Subcutaneous abdominal adipose tissue (tissue), 5 donors: ENCODE data around the gene SCUBE3.
A peak's percentile ranks its signal among the peaks of the same experiment; 100 is the strongest.

Experiments
- H3K27ac ChIP-seq: one replicate; pipeline ENCODE4 v1.7.0; 2013; ENCODE audit warnings: low read depth, mild to moderate bottlenecking, inconsistent platforms, low read length, moderate library complexity
- H3K27me3 ChIP-seq, 5 donors: one replicate each; pipeline ENCODE4 v1.7.0; 2013; ENCODE audit warnings: low read length in 5 of 5, inconsistent platforms in 1 of 5; ENCODE audit not compliant: control insufficient read depth in 5 of 5, insufficient read depth in 4 of 5
- H3K36me3 ChIP-seq, 5 donors: one replicate each; pipeline ENCODE4 v1.7.0; 2013; ENCODE audit warnings: low read length in 5 of 5; ENCODE audit not compliant: control insufficient read depth in 5 of 5, insufficient read depth in 5 of 5
- H3K4me1 ChIP-seq, 5 donors: one replicate each; pipeline ENCODE4 v1.7.0; 2013; ENCODE audit warnings: low read length in 5 of 5, mild to moderate bottlenecking in 3 of 5, moderate library complexity in 1 of 5; ENCODE audit not compliant: control insufficient read depth in 5 of 5, insufficient read depth in 5 of 5
- H3K4me3 ChIP-seq, 5 donors: one replicate each; pipeline ENCODE4 v1.7.0; 2013; ENCODE audit warnings: low read length in 5 of 5, low read depth in 1 of 5
- H3K9ac ChIP-seq, 5 donors: one replicate each; pipeline ENCODE4 v1.7.0; 2013; ENCODE audit warnings: low read length in 5 of 5, mild to moderate bottlenecking in 4 of 5, moderate library complexity in 3 of 5
- H3K9me3 ChIP-seq, 5 donors: one replicate each; pipeline ENCODE4 v1.7.0; 2013; ENCODE audit warnings: low read length in 5 of 5; ENCODE audit not compliant: control insufficient read depth in 5 of 5
- donor health status: healthy.
- donor health status: healthy.
- donor health status: healthy.
- donor health status: healthy.
- donor health status: healthy.

SCUBE3 gene

DNA sequence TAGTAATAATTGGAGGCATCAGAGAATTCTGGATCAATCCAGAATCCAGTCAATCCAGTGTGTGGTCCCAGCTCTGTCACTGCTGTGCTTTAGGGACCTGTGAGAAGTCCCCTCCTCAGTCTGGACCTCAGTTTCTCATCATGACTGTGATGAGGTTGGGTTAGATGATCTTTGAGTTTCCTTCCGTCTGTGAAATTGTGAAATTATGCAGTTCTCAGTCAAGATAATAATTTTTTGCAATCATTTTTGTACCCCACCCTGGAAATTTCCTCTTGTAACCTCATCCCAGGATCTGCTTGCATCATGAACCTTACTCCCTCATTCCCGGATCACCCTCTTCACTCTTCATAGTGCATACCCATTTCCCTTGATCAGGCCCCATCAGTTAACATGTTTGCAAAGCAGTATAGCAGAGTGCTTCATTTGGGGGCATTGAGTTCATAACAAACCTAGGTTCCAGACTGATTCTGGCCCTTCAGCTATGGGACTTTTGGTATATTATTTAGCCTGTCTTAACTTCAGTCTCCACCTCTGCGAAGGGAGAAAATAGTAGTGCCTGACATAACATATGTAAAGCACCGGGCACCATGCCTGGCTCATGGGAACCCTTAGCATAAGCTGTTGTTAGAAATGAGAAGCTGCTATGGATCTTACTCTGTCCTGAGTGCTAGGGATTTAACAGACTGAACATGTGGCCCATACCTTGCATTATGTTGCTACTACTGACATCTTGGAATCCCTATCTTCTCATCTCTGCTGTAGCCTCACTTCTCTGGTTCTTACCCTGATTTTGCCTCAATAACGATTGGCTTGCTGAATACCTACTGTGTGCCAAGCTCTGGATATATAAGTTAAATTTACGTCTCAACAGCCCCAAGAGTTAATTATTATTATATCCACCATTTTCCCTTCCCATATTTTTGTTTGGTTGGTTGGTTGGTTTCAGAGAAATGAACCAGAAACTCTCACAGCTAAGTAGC is 47.1 kb downstream of the SCUBE3 start:
- H3K27ac ChIP-seq, result peak overlapping the region; percentile 96
- H3K4me1 ChIP-seq, result peaks cover 7 to 23% (median 22%) of the 10 kb centered on the region in 5 donors
- H3K27me3 ChIP-seq, result no peaks in the 10 kb centered on the region
- no peaks in the 10 kb centered on the region for H3K36me3 ChIP-seq
- H3K9ac ChIP-seq, result peak overlapping the region; percentile 84 to 97 (median 94)
- H3K9me3 ChIP-seq, result no peaks in the 10 kb centered on the region
- H3K4me3 ChIP-seq, result peak overlapping the region; percentile 85 to 98 (median 92)

DNA sequence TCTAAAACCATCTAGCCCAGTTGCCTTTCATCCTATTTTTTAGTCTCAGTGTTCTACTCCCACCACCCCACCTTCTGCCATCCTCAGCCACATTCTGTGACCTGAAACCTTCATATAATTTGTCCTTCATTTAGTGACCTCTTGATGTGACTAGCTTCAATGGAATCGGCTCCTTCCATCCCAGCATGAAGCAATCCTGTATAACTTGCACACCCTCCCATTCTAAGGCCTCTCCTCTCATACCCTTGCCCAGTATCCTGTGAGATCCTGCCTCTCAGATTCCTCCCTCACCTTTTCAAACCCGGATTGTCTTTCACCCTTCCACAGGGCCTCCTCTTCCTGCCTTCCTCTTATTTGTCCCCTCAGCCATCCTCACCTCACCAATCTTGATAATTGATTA is 48.8 kb downstream of the SCUBE3 start:
- H3K9me3 ChIP-seq, result no peaks in the 10 kb centered on the region
- H3K9ac ChIP-seq, result no peak overlapping the region
- peaks cover 0 to 4% (median 0%) of the 10 kb centered on the region in 5 donors for H3K36me3 ChIP-seq
- no peaks in the 10 kb centered on the region for H3K27me3 ChIP-seq
- H3K4me1 ChIP-seq, result peaks cover 7 to 23% (median 22%) of the 10 kb centered on the region in 5 donors
- no peak overlapping the region for H3K27ac ChIP-seq
- no peak overlapping the region for H3K4me3 ChIP-seq

DNA sequence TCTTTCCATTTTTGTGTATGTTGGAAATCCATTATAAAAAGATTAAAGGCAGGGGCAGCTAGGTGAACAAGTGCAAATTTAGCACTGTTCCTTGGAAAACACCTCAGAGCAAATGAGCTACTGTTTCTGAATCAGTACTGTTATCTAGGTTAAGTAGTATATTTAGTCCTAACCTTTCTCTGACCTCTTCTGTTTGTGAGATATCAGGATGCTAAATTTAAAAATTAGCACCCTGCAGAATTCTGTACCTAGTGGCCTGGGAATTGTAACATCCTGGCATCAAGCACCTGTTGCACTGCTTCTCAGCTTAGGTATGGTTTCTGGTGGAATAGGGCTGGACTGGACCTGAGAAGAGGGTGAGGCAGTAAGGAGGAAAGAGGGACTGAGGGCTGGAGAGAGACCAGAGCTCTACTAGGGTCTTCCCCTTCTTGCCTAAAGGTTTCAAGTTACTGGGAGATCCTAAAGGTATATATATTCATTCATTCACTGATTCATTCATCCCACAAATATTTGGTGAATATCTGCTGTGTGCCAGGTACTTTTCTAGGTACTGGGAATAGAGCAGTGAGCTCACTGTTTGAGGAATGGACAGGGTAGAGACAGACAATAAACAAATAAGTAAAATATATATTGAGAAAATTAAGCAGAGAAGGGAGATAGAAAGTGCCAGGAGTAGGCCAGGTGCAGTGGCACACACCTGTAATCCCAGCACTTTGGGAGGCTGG is 51.0 kb downstream of the SCUBE3 start:
- Histone ChIP-seq H3K27ac (no peak overlapping the region), H3K27me3 (no peaks in the 10 kb centered on the region)

DNA sequence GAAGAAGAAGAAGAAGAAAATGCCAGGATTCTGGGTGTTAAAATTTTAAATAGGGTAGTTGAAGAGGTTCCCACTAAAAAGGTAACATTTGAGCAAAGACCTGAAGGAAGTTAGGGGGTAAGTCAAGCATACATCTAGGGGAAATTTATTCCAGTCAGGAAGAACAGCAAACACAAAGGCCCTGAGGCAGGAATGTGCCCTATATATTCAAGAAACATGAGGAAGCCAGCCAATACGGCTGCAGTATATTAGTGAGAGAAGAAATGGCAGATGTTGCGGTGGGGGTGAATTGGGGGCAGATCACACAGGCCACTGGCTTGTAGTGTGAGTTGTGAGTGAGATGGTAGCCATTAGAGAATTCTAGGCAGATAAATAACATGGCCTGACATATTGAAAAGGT is 51.8 kb downstream of the SCUBE3 start:
- Histone ChIP-seq H3K27me3 (no peaks in the 10 kb centered on the region), H3K9ac (no peak overlapping the region), H3K27ac (no peak overlapping the region), H3K36me3 (peaks cover 0 to 7% (median 2%) of the 10 kb centered on the region in 5 donors), H3K4me3 (no peak overlapping the region), H3K9me3 (no peaks in the 10 kb centered on the region), H3K4me1 (peaks cover under 1 to 7% (median 3%) of the 10 kb centered on the region in 5 donors)

More for the DNA sequence above, 51.0 kb downstream of the SCUBE3 start:
- peaks cover 5 to 13% (median 10%) of the 10 kb centered on the region in 5 donors for H3K4me1 ChIP-seq
- no peak overlapping the region for H3K4me3 ChIP-seq
- peaks cover 0 to 7% (median 1%) of the 10 kb centered on the region in 5 donors for H3K36me3 ChIP-seq
- H3K9me3 ChIP-seq, result no peaks in the 10 kb centered on the region
- H3K9ac ChIP-seq, result no peak overlapping the region

DNA sequence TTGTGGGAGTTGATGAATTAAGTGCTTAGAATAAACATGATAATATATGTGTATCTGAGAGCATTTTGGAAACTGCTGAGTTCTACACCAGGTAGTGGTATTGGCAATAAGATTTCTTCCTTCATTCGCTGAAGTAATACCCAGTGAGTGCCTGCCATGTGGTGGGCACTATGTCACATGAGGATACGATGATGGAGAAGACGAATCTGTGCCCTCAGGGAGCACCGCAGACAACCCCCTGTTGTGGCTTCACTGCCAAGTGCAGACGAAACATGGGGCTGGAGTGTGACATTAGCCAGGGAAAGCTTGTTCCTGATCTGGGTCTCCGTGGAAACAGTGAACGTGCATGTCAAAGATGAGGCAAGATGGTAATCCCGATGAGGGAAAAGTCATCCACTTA is 53.7 kb downstream of the SCUBE3 start:
- H3K9me3 ChIP-seq, result no peaks in the 10 kb centered on the region
- no peaks in the 10 kb centered on the region for H3K27me3 ChIP-seq
- H3K27ac ChIP-seq, result no peak overlapping the region
- H3K9ac ChIP-seq, result no peak overlapping the region
- H3K36me3 ChIP-seq, result peaks cover 0 to 7% (median 2%) of the 10 kb centered on the region in 5 donors
- no peaks in the 10 kb centered on the region for H3K4me1 ChIP-seq
- no peak overlapping the region for H3K4me3 ChIP-seq

DNA sequence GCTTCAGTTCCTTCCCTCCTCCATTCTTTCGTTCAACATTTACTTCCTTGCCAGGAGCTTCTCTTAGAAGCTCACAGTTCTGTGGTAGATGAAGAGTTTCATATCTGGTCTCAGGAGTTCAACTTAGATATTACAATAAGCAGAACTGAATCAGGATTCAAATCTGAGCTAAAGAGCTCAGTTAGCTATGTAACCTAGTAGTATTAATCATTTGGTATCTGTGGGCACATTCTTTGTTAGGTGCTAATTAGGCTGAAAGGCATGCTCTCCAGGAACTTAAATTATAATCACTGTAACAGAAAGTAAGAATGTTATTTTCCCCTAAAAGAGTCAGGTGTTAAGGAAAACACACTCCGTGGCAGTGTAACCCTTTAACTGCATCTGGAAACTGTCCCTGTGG is 54.1 kb downstream of the SCUBE3 start:
- Histone ChIP-seq H3K27ac (no peak overlapping the region), H3K9ac (no peak overlapping the region), H3K27me3 (no peaks in the 10 kb centered on the region), H3K4me1 (no peaks in the 10 kb centered on the region), H3K36me3 (peaks cover 0 to 7% (median 2%) of the 10 kb centered on the region in 5 donors), H3K9me3 (no peaks in the 10 kb centered on the region), H3K4me3 (no peak overlapping the region)

DNA sequence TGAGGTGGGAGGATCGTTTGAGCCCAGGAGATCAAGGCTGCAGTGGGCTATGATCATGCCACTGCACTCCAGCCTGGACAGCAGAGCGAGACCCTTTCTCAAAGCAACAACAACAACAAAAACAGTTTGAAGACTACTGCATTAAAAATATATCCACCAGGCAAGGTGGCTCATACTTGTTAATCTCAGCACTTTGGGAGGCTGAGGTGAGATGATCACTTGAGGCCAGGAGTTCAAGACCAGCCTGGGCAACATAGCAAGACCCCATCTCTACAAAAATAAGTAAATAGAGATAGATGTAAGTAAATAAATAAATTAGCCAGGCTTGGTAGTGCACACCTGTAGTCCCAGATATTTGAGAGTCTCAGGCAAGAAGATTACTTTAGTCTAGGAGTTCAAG is 58.2 kb downstream of the SCUBE3 start:
- H3K4me3 ChIP-seq, result no peak overlapping the region
- H3K36me3 ChIP-seq, result peaks cover 0 to 7% (median 2%) of the 10 kb centered on the region in 5 donors
- H3K9me3 ChIP-seq, result no peaks in the 10 kb centered on the region
- no peaks in the 10 kb centered on the region for H3K27me3 ChIP-seq
- H3K4me1 ChIP-seq, result peaks cover 0 to 7% (median 5%) of the 10 kb centered on the region in 5 donors
- no peak overlapping the region for H3K27ac ChIP-seq
- no peak overlapping the region for H3K9ac ChIP-seq

DNA sequence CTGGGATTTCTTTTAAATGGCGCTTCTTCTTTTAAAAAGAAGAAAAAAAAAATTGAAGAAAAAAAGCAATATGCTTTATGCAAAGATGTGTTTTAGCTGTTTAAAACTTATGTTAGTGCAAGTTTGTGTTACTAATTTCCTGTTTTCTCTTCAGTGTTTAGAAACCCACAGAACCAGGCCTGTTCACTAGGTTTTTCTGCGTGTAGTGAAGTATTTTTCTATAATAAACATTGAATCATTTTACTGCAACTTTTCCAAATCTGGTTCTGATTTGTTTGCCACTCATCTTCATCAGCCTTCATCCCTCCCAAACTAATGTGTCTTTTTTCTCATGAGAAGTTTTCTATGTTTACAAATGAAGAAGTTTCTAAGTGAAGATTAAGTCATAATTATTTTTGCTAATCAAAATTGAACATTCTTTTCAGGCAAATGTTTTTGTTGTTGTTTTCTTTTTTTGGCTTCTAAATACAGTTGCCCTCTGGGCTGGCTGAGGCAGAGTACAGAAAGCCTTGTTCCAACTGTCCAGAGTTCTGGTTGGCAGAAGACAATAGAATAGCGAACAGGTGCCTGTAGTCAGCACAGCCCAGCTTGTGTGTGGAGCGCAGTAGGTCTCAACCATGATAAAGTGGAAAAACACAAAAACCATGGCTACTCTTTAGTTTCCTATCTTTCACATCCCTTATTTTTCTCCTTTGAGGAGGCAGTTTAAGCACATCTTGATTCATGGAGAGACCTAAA is 60.2 kb downstream of the SCUBE3 start:
- no peak overlapping the region for H3K4me3 ChIP-seq
- H3K9me3 ChIP-seq, result no peaks in the 10 kb centered on the region
- no peak overlapping the region for H3K9ac ChIP-seq
- H3K4me1 ChIP-seq, result peaks cover 0 to 7% (median 5%) of the 10 kb centered on the region in 5 donors
- H3K27me3 ChIP-seq, result no peaks in the 10 kb centered on the region
- no peak overlapping the region for H3K27ac ChIP-seq
- peaks cover 0 to 7% (median 2%) of the 10 kb centered on the region in 5 donors for H3K36me3 ChIP-seq

DNA sequence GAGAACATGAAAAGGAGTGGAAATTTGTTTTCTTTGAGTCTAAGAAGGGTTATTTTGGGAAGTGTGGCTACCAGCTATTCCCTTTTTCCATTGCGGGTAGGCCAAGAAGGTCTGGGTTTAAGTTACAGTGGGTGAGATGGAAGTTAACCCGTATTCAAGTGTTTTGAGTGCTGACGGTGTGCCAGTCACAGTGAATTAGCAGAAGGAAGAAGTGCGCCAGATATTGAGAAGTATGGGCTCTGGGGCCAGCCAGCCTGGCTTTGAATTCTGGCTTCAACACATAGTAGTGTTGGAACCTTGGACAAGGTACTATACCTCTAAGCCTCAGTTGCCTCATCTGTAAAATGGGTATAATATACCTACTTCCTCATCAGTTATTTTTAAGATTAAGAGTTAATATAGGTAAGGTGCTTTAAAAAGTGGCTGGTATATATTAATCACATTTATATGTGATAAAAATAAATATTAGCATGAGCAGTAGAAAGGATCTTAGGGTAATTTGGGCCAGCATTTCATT is 62.0 kb downstream of the SCUBE3 start:
- no peak overlapping the region for H3K27ac ChIP-seq
- no peaks in the 10 kb centered on the region for H3K27me3 ChIP-seq
- H3K36me3 ChIP-seq, result peaks cover 0 to 4% (median 0%) of the 10 kb centered on the region in 5 donors
- H3K4me1 ChIP-seq, result peaks cover 0 to 7% (median 5%) of the 10 kb centered on the region in 5 donors
- H3K9ac ChIP-seq, result no peak overlapping the region
- H3K4me3 ChIP-seq, result no peak overlapping the region
- H3K9me3 ChIP-seq, result no peaks in the 10 kb centered on the region
